Keratinocyte (primary cell): Measurements from ENCODE around the gene PRR14. TPM values are rescaled to one million over a fixed set of nuclear protein-coding genes. Genes with fewer than 3 reads are reported as not detected.
"Not testable (repeated sequence)": the region's sequence is repeated elsewhere in the genome, so short reads cannot be mapped to it uniquely, and the experiment has no call there.

Experiments
- DNase-seq: peaks from one replicate; pipeline ENCODE4 v3.0.0-alpha.2; 2011; ENCODE audit warnings: low read depth, missing footprints, low spot score
- FAIRE-seq: peaks from 2 replicates; lab custom pipeline; 2011; peaks lifted over from hg19 to GRCh38; lab: Jason Lieb, UNC
- H2AFZ ChIP-seq: 2 replicates; pipeline ENCODE4 v1.6.0; 2012; ENCODE audit warnings: low read length, control low read depth, inconsistent platforms; ENCODE audit not compliant: control insufficient read depth
- H3K27ac ChIP-seq: 2 replicates; pipeline ENCODE4 v1.5.1; 2011; ENCODE audit warnings: low read length; ENCODE audit not compliant: control insufficient read depth, insufficient read depth
- H3K27me3 ChIP-seq: 3 replicates; pipeline ENCODE4 v1.6.0; 2011; ENCODE audit warnings: low read length; ENCODE audit not compliant: control insufficient read depth, insufficient read depth; ENCODE audit errors: extremely low read depth
- H3K36me3 ChIP-seq, 2 experiments: 2 replicates in 1 of 2; 3 replicates in 1 of 2; pipeline ENCODE4 v1.5.1; 2011; ENCODE audit warnings: low read length in 2 of 2, mild to moderate bottlenecking in 1 of 2; ENCODE audit not compliant: control insufficient read depth in 2 of 2, insufficient read depth in 2 of 2; ENCODE audit errors: extremely low read depth in 1 of 2
- H3K4me1 ChIP-seq: 3 replicates; pipeline ENCODE4 v1.5.1; 2011; ENCODE audit warnings: low read length; ENCODE audit not compliant: control insufficient read depth, insufficient read depth; ENCODE audit errors: extremely low read depth
- H3K4me2 ChIP-seq: 3 replicates; pipeline ENCODE4 v1.6.0; 2011; ENCODE audit warnings: low read depth, low read length; ENCODE audit not compliant: control insufficient read depth, insufficient read depth; ENCODE audit errors: extremely low read depth
- H3K4me3 ChIP-seq, 3 experiments: fragments of 200-600 bp in 1 of 3; sonication (generic) in 1 of 3; 2 replicates in 2 of 3; 3 replicates in 1 of 3; pipeline ENCODE4 v1.5.1; 2011 to 2016; ENCODE audit warnings: low read length in 3 of 3, mild to moderate bottlenecking in 3 of 3, control low read depth in 2 of 3, inconsistent platforms in 1 of 3, low read depth in 1 of 3, mixed read lengths in 1 of 3, mixed run types in 1 of 3, moderate library complexity in 1 of 3; ENCODE audit not compliant: control insufficient read depth in 2 of 3, insufficient read depth in 2 of 3; ENCODE audit errors: extremely low read depth in 1 of 3
- H3K79me2 ChIP-seq: 2 replicates; pipeline ENCODE4 v1.6.0; 2012; ENCODE audit warnings: low read length; ENCODE audit not compliant: control insufficient read depth, insufficient read depth
- H3K9ac ChIP-seq: 3 replicates; pipeline ENCODE4 v1.6.0; 2011; ENCODE audit warnings: low read length; ENCODE audit not compliant: control insufficient read depth, insufficient read depth; ENCODE audit errors: extremely low read depth
- H3K9me1 ChIP-seq: 3 replicates; pipeline ENCODE4 v1.6.0; 2011; ENCODE audit warnings: low read length; ENCODE audit not compliant: control insufficient read depth, insufficient read depth; ENCODE audit errors: extremely low read depth
- H3K9me3 ChIP-seq: 2 replicates; pipeline ENCODE4 v1.5.1; 2012; ENCODE audit warnings: low read depth, low read length; ENCODE audit not compliant: control insufficient read depth
- H4K20me1 ChIP-seq: 3 replicates; pipeline ENCODE4 v1.6.0; 2011; ENCODE audit warnings: low read length; ENCODE audit not compliant: control insufficient read depth, insufficient read depth; ENCODE audit errors: extremely low read depth
- EZH2 ChIP-seq: IDR thresholded peaks from one replicate; pipeline ENCODE4 v1.6.1; 2012; ENCODE audit warnings: inconsistent platforms, mild to moderate bottlenecking, low read length, moderate library complexity
- dilution Hi-C: fragments of 300-500 bp; cut with MboI; formaldehyde crosslinking; loops from one replicate; pipeline ENCODE4 v1.7.0; 2020; ENCODE audit warnings: low sequenced_read_pairs; ENCODE audit not compliant: extremely low pct_ligation_motif_present
- polyA plus RNA-seq, 5 experiments: library from polyadenylated mRNA; depleted of rRNA in 3 of 5; stranded (reverse) in 3 of 5; stranded (forward) in 1 of 5; unstranded in 1 of 5; fragments of >200 nt; gene quantifications; 1 replicate in 1 of 5; 2 replicates in 3 of 5; 3 replicates in 1 of 5; pipeline versions ENCODE4 v1.2.1 to v1.2.3, GENCODE V29; 2011 to 2012; ENCODE audit warnings: missing spikeins in 2 of 5, low read depth in 1 of 5, low replicate concordance in 1 of 5
- TF ChIP-seq, protein P1 (sequence below), 3 experiments: IDR thresholded peaks in 1 of 3; conservative IDR thresholded peaks in 1 of 3; optimal IDR thresholded peaks in 1 of 3; 2 replicates in 2 of 3; 3 replicates in 1 of 3; pipeline versions ENCODE3 to v1.5.1; 2011; ENCODE audit warnings: low read length in 3 of 3, mild to moderate bottlenecking in 3 of 3, moderate library complexity in 2 of 3, control low read depth in 1 of 3, inconsistent platforms in 1 of 3; ENCODE audit not compliant: insufficient read depth in 2 of 3; ENCODE audit errors: extremely low read depth in 1 of 3

The PRR14 gene
- polyA plus RNA-seq, 1 donor (not counting 4 experiments of a cell fraction or from before 2014, with no cell fraction given): 7.4 TPM

DNA sequence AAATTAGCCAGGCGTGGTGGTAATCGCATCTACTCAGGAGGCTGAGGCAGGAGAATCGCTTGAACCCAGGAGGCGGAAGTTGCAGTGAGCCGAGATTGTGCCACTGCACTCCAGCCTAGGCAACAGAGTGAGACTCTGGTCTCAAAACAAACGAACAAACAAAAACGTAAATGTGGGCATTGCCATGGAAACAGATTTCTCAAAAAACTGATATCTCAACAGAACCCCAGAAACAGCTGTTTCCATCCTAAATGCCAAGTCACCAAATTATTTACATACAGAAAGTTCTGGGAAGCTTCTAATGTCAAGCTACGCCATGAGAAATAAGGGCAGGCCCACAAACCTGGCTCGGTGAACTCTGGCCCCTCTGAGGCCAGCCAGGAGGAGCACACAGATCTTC, 24.5 kb upstream of the PRR14 start:
- H3K36me3 ChIP-seq: no peaks in the 10 kb centered on the region
- no peaks in the 10 kb centered on the region for H3K9me1 ChIP-seq
- no peak for FAIRE-seq
- H3K79me2 ChIP-seq: no peaks in the 10 kb centered on the region
- no peaks in the 10 kb centered on the region for H4K20me1 ChIP-seq
- H3K4me2 ChIP-seq: no peak overlapping the region
- no peak overlapping the region for H2AFZ ChIP-seq
- peaks cover 11% of the 10 kb centered on the region for H3K4me1 ChIP-seq
- dilution Hi-C loops: no loop called here
- TF ChIP-seq, protein P1, sequence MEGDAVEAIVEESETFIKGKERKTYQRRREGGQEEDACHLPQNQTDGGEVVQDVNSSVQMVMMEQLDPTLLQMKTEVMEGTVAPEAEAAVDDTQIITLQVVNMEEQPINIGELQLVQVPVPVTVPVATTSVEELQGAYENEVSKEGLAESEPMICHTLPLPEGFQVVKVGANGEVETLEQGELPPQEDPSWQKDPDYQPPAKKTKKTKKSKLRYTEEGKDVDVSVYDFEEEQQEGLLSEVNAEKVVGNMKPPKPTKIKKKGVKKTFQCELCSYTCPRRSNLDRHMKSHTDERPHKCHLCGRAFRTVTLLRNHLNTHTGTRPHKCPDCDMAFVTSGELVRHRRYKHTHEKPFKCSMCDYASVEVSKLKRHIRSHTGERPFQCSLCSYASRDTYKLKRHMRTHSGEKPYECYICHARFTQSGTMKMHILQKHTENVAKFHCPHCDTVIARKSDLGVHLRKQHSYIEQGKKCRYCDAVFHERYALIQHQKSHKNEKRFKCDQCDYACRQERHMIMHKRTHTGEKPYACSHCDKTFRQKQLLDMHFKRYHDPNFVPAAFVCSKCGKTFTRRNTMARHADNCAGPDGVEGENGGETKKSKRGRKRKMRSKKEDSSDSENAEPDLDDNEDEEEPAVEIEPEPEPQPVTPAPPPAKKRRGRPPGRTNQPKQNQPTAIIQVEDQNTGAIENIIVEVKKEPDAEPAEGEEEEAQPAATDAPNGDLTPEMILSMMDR (optimal IDR thresholded peaks at IDR 0.05 in 1 of 3, IDR thresholded peaks at IDR 0.05 in 1 of 3, conservative IDR thresholded peaks at IDR 0.05 in 1 of 3; ENCODE audit: extremely low read depth in 1 of 3, insufficient read depth in 2 of 3, low read length in 3 of 3): no peak
- no peak for TF ChIP-seq EZH2
- H3K4me3 ChIP-seq: no peak overlapping the region
- H3K9me3 ChIP-seq: peaks cover 5% of the 10 kb centered on the region
- DNase-seq: no peak
- H3K27ac ChIP-seq: no peak overlapping the region
- H3K27me3 ChIP-seq: no peaks in the 10 kb centered on the region
- no peak overlapping the region for H3K9ac ChIP-seq

DNA sequence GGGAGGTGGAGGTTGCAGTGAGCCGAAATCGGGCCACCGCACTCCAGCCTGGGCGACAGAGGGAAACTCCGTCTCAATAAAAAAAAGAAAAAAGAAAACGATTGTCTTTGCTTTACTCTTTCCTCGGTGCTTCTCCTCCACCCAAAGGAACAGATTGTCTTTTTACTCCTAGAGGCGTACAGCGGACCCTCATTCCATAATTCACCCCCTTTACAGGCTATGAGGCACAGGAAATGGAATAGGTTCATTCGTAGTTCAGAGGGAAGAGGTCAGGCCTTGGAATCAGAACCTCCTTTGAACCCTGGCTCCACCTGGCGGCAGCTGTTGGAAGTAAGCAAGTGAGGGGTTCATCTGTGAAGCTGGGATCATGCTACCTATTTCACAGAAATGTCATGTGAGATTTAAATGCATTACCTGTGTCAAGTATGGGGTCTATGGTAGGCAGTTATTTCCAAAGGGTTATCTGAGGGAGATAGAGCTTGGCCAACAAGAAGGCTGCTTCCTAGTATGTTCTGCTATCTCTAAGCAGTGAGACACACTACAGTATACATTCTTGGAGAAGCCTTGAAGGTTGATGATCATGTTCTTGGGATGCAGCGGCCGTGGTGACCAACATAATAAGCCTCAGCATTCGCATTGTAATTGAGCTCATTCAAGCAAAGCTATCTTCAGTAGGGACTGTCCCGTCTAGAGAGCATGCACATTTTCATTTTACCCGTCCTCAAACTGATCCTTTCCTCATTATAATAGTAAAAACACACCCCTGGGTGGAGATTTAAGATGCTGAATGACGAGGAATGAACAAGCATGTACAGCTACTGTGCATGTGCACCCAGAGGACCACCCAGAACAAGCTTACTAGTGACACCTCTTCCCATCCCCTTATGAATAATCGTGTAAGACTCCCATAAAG, 21.9 kb upstream of the PRR14 start:
- dilution Hi-C loops: no loop called here
- FAIRE-seq (peak; percentile 80), DNase-seq (no peak)
- Histone ChIP-seq H3K27me3 (no peaks in the 10 kb centered on the region), H3K79me2 (no peaks in the 10 kb centered on the region), H3K4me2 (no peak overlapping the region), H3K9ac (no peak overlapping the region), H3K36me3 (no peaks in the 10 kb centered on the region), H3K4me3 (no peak overlapping the region), H3K9me3 (no peaks in the 10 kb centered on the region), H4K20me1 (no peaks in the 10 kb centered on the region), H3K27ac (no peak overlapping the region), H3K4me1 (peaks cover 4% of the 10 kb centered on the region), H2AFZ (peak overlapping the region; percentile 61), H3K9me1 (no peaks in the 10 kb centered on the region)
- no peak for TF ChIP-seq EZH2
- TF ChIP-seq, protein P1 (optimal IDR thresholded peaks at IDR 0.05 in 1 of 3, IDR thresholded peaks at IDR 0.05 in 1 of 3, conservative IDR thresholded peaks at IDR 0.05 in 1 of 3; ENCODE audit: extremely low read depth in 1 of 3, insufficient read depth in 2 of 3, low read length in 3 of 3): peak; percentile 87 to 97 (median 90)

DNA sequence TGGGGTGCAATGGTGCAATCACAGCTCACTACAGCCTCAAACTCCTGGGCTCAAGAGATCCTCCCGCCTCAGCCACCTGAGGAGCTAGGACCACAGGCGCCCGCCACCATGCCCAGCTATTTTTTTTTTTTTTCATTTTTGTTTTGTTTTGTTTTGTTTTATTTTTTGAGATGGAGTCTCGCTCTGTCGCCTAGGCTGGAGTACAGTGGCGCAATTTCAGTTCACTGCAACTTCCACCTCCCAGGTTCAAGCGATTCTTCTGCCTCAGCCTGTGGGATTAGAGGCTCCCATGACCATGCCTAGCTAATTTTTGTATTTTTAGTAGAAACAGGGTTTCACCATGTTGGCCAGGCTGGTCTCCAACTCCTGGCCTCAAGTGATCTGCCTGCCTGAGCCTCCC, 18.3 kb upstream of the PRR14 start:
- H3K4me1 ChIP-seq, DNase-seq, dilution Hi-C loops, H3K36me3 ChIP-seq, H3K27ac ChIP-seq, H2AFZ ChIP-seq, H3K27me3 ChIP-seq, H3K9me3 ChIP-seq, FAIRE-seq, H3K9me1 ChIP-seq, H3K9ac ChIP-seq, H3K4me3 ChIP-seq, H4K20me1 ChIP-seq, H3K4me2 ChIP-seq: not testable (repeated sequence)
- H3K79me2 ChIP-seq: peaks cover 10% of the 10 kb centered on the region
